Sigmoid colon (tissue), 7 donors: ENCODE measurements around the gene SFXN5. TPM values are rescaled to one million over a fixed set of nuclear protein-coding genes. Genes with fewer than 3 reads are reported as not detected.

Source experiments
- DNase-seq: peaks from one replicate; pipeline ENCODE4 v3.0.0-alpha.2; 2019
- H3K27ac ChIP-seq, 4 donors: fragments of 200-600 bp; sonication (generic); one replicate each; pipeline ENCODE4 v1.5.1; 2016 to 2019; ENCODE audit warnings: mild to moderate bottlenecking in 1 of 4
- H3K27me3 ChIP-seq, 3 donors: fragments of 200-600 bp; sonication (generic); one replicate each; pipeline ENCODE4 v1.5.1; 2019; ENCODE audit warnings: mild to moderate bottlenecking in 1 of 3
- H3K36me3 ChIP-seq, 4 donors: fragments of 200-600 bp; sonication (generic); one replicate each; pipeline ENCODE4 v1.5.1; 2016 to 2019
- H3K4me1 ChIP-seq, 4 donors: fragments of 200-600 bp; sonication (generic); one replicate each; pipeline ENCODE4 v1.5.1; 2017 to 2019
- H3K4me3 ChIP-seq, 4 donors: fragments of 200-600 bp; sonication (generic); one replicate each; pipeline ENCODE4 v1.5.1; 2017 to 2019; ENCODE audit warnings: mild to moderate bottlenecking in 2 of 4, moderate library complexity in 1 of 4
- H3K9me3 ChIP-seq, 4 donors: fragments of 200-600 bp in 3 of 4; sonication (generic) in 3 of 4; one replicate each; pipeline versions ENCODE4 v1.5.1 to v1.6.1; 2013 to 2019
- EP300 ChIP-seq, 4 donors: sonication (generic); formaldehyde crosslinking; IDR thresholded peaks; one replicate each; pipeline ENCODE4 v1.6.1; 2017; ENCODE audit warnings: antibody characterized with exemption in 4 of 4
- POLR2A ChIP-seq, 2 donors: fragments of 450-650 bp; IDR thresholded peaks; one replicate each; pipeline ENCODE4 v1.6.1; 2016; ENCODE audit warnings: antibody characterized with exemption in 2 of 2, mild to moderate bottlenecking in 2 of 2, moderate library complexity in 2 of 2
- POLR2AphosphoS5 ChIP-seq, 4 donors: sonication (generic); formaldehyde crosslinking; IDR thresholded peaks; one replicate each; pipeline ENCODE4 v1.6.1; 2017; ENCODE audit warnings: antibody characterized with exemption in 4 of 4
- WGBS, 2 donors: extraction: QIAGEN DNeasy Blood & Tissue Kit; methylation state at CpG; one replicate each; pipeline ENCODE4 v1.1.7; 2013; 5-methylcytosine and 5-hydroxymethylcytosine counted together
- intact Hi-C: fragments of 100-400 bp; cut with DNase I; formaldehyde crosslinking; loops from one replicate; pipeline ENCODE4 v1.15.1; 2023
- polyA plus RNA-seq, 3 donors: library from polyadenylated mRNA; stranded (reverse); fragments of 200-250 nt; gene quantifications; one replicate each; pipeline ENCODE4 v1.2.3, GENCODE V29; 2013
- total RNA-seq, 4 donors: library from RNA; depleted of rRNA; stranded (reverse); fragments of >200 nt; gene quantifications; one replicate each; pipeline ENCODE4 v1.1.0, GENCODE V29; 2016
- TF ChIP-seq, protein P1 (sequence below), 4 experiments: fragments of 450-650 bp in 3 of 4; fragments of 200-600 bp in 1 of 4; IDR thresholded peaks; one replicate each; pipeline ENCODE4 v1.5.1; 2016 to 2019; ENCODE audit warnings: antibody characterized with exemption in 4 of 4, mild to moderate bottlenecking in 3 of 4, moderate library complexity in 2 of 4
- donor health status: healthy with polysubstance abuse.
- donor health status: Bipolar disorder and iron deficiency.
- donor health status: healthy.

SFXN5 gene
- total and polyA plus RNA-seq, 7 donors: 5.4 to 27.1 (median 11.1) TPM

DNA sequence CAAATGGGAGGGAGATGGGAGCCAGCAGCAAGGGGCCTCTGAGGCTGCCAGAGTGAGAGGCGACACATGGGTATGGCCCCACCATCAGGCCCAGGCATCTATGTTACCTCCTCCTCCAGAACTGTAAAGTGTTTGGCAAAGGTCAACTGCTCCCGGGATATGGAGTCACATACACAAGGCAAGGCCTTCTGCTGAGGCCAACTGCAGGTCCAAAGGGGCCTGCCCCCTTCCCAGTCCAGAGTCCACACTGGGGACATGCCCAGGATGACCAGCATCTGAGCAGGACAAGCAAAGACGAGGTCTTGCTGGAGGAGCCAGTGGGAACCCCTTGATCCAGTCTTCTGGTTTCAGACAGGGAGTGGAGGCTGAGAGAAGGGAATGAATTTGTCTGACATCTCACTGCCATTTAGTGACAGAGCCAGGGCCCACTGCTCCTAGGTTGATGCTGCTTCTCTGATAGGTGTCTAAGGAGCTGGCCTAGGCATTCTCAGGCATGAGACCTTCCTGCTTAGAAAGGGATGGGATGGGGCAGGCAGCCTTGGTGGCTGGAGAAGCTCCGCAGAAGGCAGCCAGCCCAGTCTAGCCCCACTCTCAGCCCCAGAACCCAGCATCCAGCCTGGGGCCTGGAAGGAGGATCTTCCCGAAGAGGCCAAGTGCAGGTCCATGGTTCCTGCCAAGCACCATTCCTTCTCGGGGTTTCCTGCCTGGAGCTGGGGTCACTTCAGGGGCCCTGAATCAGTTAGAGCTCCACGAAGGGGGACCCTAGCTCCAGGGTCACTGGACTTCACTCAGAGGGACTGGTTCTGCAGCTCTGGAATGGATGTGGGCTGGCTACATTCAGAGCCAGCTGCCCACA is 127.7 kb downstream of the SFXN5 start:
- no peaks in the 10 kb centered on the region for H3K4me1 ChIP-seq
- no peak overlapping the region for H3K27ac ChIP-seq
- no peak overlapping the region for H3K4me3 ChIP-seq
- no peaks in the 10 kb centered on the region for H3K9me3 ChIP-seq
- intact Hi-C loops: no loop called here
- WGBS, 2 donors: 81 to 93% methylated on average over 7 of the region's 7 CpGs
- DNase-seq: no peak
- no peak for TF ChIP-seq EP300 (IDR thresholded peaks at IDR 0.05)
- TF ChIP-seq POLR2AphosphoS5 (IDR thresholded peaks at IDR 0.05): no peak
- TF ChIP-seq, protein P1, sequence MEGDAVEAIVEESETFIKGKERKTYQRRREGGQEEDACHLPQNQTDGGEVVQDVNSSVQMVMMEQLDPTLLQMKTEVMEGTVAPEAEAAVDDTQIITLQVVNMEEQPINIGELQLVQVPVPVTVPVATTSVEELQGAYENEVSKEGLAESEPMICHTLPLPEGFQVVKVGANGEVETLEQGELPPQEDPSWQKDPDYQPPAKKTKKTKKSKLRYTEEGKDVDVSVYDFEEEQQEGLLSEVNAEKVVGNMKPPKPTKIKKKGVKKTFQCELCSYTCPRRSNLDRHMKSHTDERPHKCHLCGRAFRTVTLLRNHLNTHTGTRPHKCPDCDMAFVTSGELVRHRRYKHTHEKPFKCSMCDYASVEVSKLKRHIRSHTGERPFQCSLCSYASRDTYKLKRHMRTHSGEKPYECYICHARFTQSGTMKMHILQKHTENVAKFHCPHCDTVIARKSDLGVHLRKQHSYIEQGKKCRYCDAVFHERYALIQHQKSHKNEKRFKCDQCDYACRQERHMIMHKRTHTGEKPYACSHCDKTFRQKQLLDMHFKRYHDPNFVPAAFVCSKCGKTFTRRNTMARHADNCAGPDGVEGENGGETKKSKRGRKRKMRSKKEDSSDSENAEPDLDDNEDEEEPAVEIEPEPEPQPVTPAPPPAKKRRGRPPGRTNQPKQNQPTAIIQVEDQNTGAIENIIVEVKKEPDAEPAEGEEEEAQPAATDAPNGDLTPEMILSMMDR (IDR thresholded peaks at IDR 0.05): no peak
- TF ChIP-seq POLR2A (IDR thresholded peaks at IDR 0.05): no peak
- no peaks in the 10 kb centered on the region for H3K27me3 ChIP-seq
- H3K36me3 ChIP-seq: peaks cover 0 to 10% (median 0%) of the 10 kb centered on the region in 4 donors

DNA sequence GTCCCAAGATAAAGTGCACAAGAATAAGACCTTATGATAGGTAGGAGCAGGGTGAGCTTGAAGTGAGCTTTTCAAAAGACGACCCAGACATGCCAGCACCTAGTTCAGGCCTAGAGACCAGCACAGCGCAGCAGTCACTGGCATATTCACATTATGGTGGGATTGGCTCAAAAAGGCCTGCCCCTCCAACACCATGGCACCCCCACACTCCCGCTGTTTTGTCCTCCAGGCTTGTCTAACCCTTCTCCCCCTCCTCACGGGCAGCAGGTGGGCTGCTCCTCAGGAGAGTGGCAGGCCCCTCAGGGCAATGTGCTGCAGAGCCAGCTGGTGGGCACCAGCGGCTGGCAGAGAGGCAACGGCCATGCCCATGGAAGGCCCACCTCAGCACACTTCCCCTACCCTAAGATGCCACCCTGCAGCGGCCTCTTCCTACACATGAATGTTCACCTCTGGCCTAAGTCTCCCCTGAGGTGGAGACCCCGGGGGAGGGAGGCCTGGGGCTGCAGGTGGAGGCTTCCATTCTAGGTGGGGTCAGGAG is 128.6 kb downstream of the SFXN5 start:
- no peaks in the 10 kb centered on the region for H3K9me3 ChIP-seq
- 95 to 96% methylated on average over 8 of the region's 8 CpGs for WGBS, 2 donors
- H3K4me3 ChIP-seq: no peak overlapping the region
- intact Hi-C loops: no loop called here
- H3K36me3 ChIP-seq: peaks cover 0 to 10% (median 0%) of the 10 kb centered on the region in 4 donors
- no peaks in the 10 kb centered on the region for H3K27me3 ChIP-seq
- H3K27ac ChIP-seq: no peak overlapping the region
- no peaks in the 10 kb centered on the region for H3K4me1 ChIP-seq
- DNase-seq: no peak
- TF ChIP-seq, protein P1 (IDR thresholded peaks at IDR 0.05): no peak
- TF ChIP-seq EP300 (IDR thresholded peaks at IDR 0.05) (no peak), POLR2A (IDR thresholded peaks at IDR 0.05) (no peak), POLR2AphosphoS5 (IDR thresholded peaks at IDR 0.05) (no peak)

DNA sequence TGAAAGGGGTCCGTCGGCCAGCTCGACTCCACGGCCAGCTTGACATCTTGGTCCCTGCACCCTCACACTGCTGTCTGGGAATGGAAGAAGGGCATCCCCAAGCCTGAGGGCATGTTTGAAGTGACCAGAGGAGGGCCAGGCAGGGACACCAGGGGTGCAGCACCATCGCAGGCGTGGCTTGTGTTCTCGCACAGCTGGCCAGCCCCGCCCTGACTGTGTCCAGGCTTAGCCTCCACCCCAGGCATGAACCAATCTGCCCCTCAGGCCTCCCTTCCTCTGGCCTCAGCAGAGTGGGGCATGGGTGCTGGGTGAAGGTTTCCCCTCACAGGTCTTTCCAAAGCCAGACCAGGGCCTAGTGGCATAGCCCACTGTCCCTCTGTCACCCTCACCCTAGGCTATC is 129.2 kb downstream of the SFXN5 start:
- TF ChIP-seq, protein P1 (IDR thresholded peaks at IDR 0.05): no peak
- TF ChIP-seq EP300 (IDR thresholded peaks at IDR 0.05): no peak
- no peak for TF ChIP-seq POLR2A (IDR thresholded peaks at IDR 0.05)
- no peak for TF ChIP-seq POLR2AphosphoS5 (IDR thresholded peaks at IDR 0.05)

DNA sequence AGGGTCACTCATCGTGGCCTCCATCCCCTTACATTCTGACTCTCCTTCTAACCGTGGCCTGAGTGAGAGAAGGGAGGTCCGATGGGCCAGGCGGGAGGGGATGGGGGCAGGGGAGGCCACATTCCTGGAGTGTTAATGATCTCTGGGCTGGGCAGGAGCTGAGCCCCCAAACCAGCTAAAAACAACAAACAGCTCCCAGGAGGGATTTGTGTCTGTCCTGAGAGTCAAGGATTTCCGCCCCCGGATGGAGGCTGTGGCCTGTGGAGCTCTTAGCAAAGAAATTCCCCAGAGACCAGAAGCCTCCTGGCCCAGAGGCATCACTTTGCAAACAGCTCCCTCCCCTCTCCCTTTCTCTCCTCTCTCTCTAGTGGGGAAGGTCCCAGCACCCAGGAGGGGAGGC is 130.7 kb downstream of the SFXN5 start:
- 85 to 92% methylated on average over 6 of the region's 6 CpGs for WGBS, 2 donors
- Histone ChIP-seq H3K9me3 (no peaks in the 10 kb centered on the region), H3K4me1 (peaks cover 0 to 16% (median 10%) of the 10 kb centered on the region in 4 donors), H3K27me3 (no peaks in the 10 kb centered on the region), H3K27ac (no peak overlapping the region), H3K36me3 (peaks cover 0 to 10% (median 0%) of the 10 kb centered on the region in 4 donors), H3K4me3 (no peak overlapping the region)
- DNase-seq: no peak
- intact Hi-C loops: loop anchor here (2.0 kb wide), 1 partner anchor 66 kb away; no protein-coding TSS in a partner anchor
- TF ChIP-seq EP300 (IDR thresholded peaks at IDR 0.05): no peak
- TF ChIP-seq, protein P1 (IDR thresholded peaks at IDR 0.05): no peak
- TF ChIP-seq POLR2A (IDR thresholded peaks at IDR 0.05): no peak
- TF ChIP-seq POLR2AphosphoS5 (IDR thresholded peaks at IDR 0.05): no peak

More for the DNA sequence above, 129.2 kb downstream of the SFXN5 start:
- Histone ChIP-seq H3K4me1 (peaks cover 0 to 2% (median 0%) of the 10 kb centered on the region in 4 donors), H3K4me3 (no peak overlapping the region), H3K27me3 (no peaks in the 10 kb centered on the region), H3K36me3 (peaks cover 0 to 10% (median 0%) of the 10 kb centered on the region in 4 donors), H3K9me3 (no peaks in the 10 kb centered on the region), H3K27ac (no peak overlapping the region)
- WGBS, 2 donors: 75 to 82% methylated on average over 8 of the region's 8 CpGs
- DNase-seq: no peak
- intact Hi-C loops: no loop called here
